IMR-90 (cell line): Measurements from ENCODE around the gene ZNF544. TPM values are rescaled to one million over a fixed set of nuclear protein-coding genes. Genes with fewer than 3 reads are reported as not detected.

Experiments
- ATAC-seq: fragments of 200-7000 bp; cut with Tn5 transposase; 2 replicates; pipeline ENCODE4 v1.9.1; 2020; ENCODE audit warnings: low read depth, mild to moderate bottlenecking, moderate library complexity
- BruUV-seq: library from RNA; stranded (reverse); fragments of 400-500 nt; replicated peaks from 2 replicates; lab custom pipeline; 2021; lab: Mats Ljungman, UMichigan
- CTCF ChIA-PET: fragments of 300-600 bp; formaldehyde crosslinking; extraction: SDS; loops from one replicate; lab custom pipeline; 2021; ENCODE audit warnings: antibody characterized with exemption; lab: Yijun Ruan, JAX
- POLR2A ChIA-PET: fragments of 300-600 bp; sonication (Branson Sonifier 250); formaldehyde crosslinking; loops from one replicate; lab custom pipeline; 2022; ENCODE audit warnings: antibody characterized with exemption; ENCODE audit not compliant: unreplicated experiment; lab: Charles Lee
- DNase-seq: peaks from one replicate; pipeline ENCODE4 v3.0.0; 2013
- H2AFZ ChIP-seq: replicated peaks from 2 replicates; pipeline ENCODE3; 2013; ENCODE audit warnings: low read length, mild to moderate bottlenecking; ENCODE audit not compliant: poor library complexity
- H2AK5ac ChIP-seq: 2 replicates; pipeline ENCODE4 v1.6.1; 2013; ENCODE audit warnings: low read depth, low read length, inconsistent platforms
- H2AK9ac ChIP-seq: replicated peaks from 2 replicates; pipeline ENCODE3; 2013; ENCODE audit warnings: mild to moderate bottlenecking, low read depth, low read length, moderate library complexity; ENCODE audit not compliant: poor library complexity
- H2BK120ac ChIP-seq: 2 replicates; pipeline ENCODE4 v1.6.1; 2013; ENCODE audit warnings: low read depth, low read length, inconsistent platforms
- H2BK15ac ChIP-seq: 3 replicates; pipeline ENCODE4 v1.6.1; 2013; ENCODE audit warnings: low read depth, low read length, inconsistent platforms
- H2BK20ac ChIP-seq: 2 replicates; pipeline ENCODE4 v1.6.1; 2013; ENCODE audit warnings: low read depth, mild to moderate bottlenecking, inconsistent platforms, low read length, moderate library complexity
- H2BK5ac ChIP-seq: 2 replicates; pipeline ENCODE4 v1.6.1; 2013; ENCODE audit warnings: mild to moderate bottlenecking, low read depth, low read length, inconsistent platforms; ENCODE audit not compliant: poor library complexity, severe bottlenecking
- H3K14ac ChIP-seq: replicated peaks from 2 replicates; pipeline ENCODE4 v1.6.1; 2013; ENCODE audit warnings: low read depth, low read length, inconsistent platforms
- H3K18ac ChIP-seq: 2 replicates; pipeline ENCODE4 v1.6.1; 2013; ENCODE audit warnings: low read depth, low read length, control low read depth
- H3K23ac ChIP-seq: 2 replicates; pipeline ENCODE4 v1.6.1; 2013; ENCODE audit warnings: low read depth, low read length, inconsistent platforms
- H3K27ac ChIP-seq: 2 replicates; pipeline ENCODE4 v1.5.1; 2013; ENCODE audit warnings: mild to moderate bottlenecking, control low read depth, low read length; ENCODE audit not compliant: insufficient read depth
- H3K27me3 ChIP-seq: 2 replicates; pipeline ENCODE4 v1.6.1; 2013; ENCODE audit warnings: low read length; ENCODE audit not compliant: control insufficient read depth, insufficient read depth
- H3K36me3 ChIP-seq: 2 replicates; pipeline ENCODE4 v1.6.1; 2013; ENCODE audit warnings: low read length, mixed read lengths; ENCODE audit not compliant: control insufficient read depth, insufficient read depth
- H3K4ac ChIP-seq: 2 replicates; pipeline ENCODE4 v1.6.1; 2013; ENCODE audit warnings: low read depth, low read length, inconsistent platforms
- H3K4me1 ChIP-seq: 2 replicates; pipeline ENCODE4 v1.6.1; 2013; ENCODE audit warnings: low read length, mixed read lengths; ENCODE audit not compliant: control insufficient read depth, insufficient read depth
- H3K4me2 ChIP-seq: 2 replicates; pipeline ENCODE4 v1.6.1; 2013; ENCODE audit warnings: low read depth, mild to moderate bottlenecking, control low read depth, low read length, moderate library complexity
- H3K4me3 ChIP-seq: 2 replicates; pipeline ENCODE4 v1.5.1; 2013; ENCODE audit warnings: low read depth, mild to moderate bottlenecking, control low read depth, low read length, moderate library complexity; ENCODE audit not compliant: insufficient read depth
- H3K56ac ChIP-seq: 2 replicates; pipeline ENCODE4 v1.6.1; 2013; ENCODE audit warnings: low read length, inconsistent platforms; ENCODE audit not compliant: insufficient read depth; ENCODE audit errors: extremely low read depth
- H3K79me1 ChIP-seq, 2 experiments: 2 replicates each; pipeline ENCODE4 v1.6.1; 2013; ENCODE audit warnings: low read length in 2 of 2, inconsistent platforms in 1 of 2, low read depth in 1 of 2
- H3K9ac ChIP-seq: 2 replicates; pipeline ENCODE4 v1.6.1; 2013; ENCODE audit warnings: low read depth, low read length, control low read depth
- H3K9me1 ChIP-seq: 2 replicates; pipeline ENCODE4 v1.6.1; 2013; ENCODE audit warnings: low read length, inconsistent platforms; ENCODE audit not compliant: insufficient read depth
- H3K9me3 ChIP-seq: 2 replicates; pipeline ENCODE4 v1.6.1; 2013; ENCODE audit warnings: low read length; ENCODE audit not compliant: control insufficient read depth, insufficient read depth
- H4K20me1 ChIP-seq: 2 replicates; pipeline ENCODE4 v1.6.1; 2013; ENCODE audit warnings: low read length, inconsistent platforms; ENCODE audit not compliant: insufficient read depth
- H4K5ac ChIP-seq: 2 replicates; pipeline ENCODE4 v1.6.1; 2013; ENCODE audit warnings: mild to moderate bottlenecking, low read depth, low read length, control low read depth
- H4K8ac ChIP-seq, 2 experiments: 2 replicates each; pipeline ENCODE4 v1.6.1; 2013; ENCODE audit warnings: low read depth in 2 of 2, low read length in 2 of 2, control low read depth in 1 of 2, inconsistent platforms in 1 of 2
- H4K91ac ChIP-seq: 2 replicates; pipeline ENCODE4 v1.6.1; 2013; ENCODE audit warnings: low read depth, low read length, inconsistent platforms; ENCODE audit not compliant: insufficient read depth
- BHLHE40 ChIP-seq: fragments of 150-350 bp; IDR thresholded peaks from 2 replicates; pipeline ENCODE4 v1.6.1; 2016; ENCODE audit warnings: mild to moderate bottlenecking, low read depth, low read length
- CEBPB ChIP-seq: IDR thresholded peaks from 2 replicates; pipeline ENCODE4 v1.6.1; 2012; ENCODE audit warnings: low read depth, low read length, improper control_type of control experiment
- CHD1 ChIP-seq: IDR thresholded peaks from 2 replicates; pipeline ENCODE4 v1.6.1; 2012; ENCODE audit warnings: low read depth, low read length, improper control_type of control experiment
- MAFK ChIP-seq: IDR thresholded peaks from 2 replicates; pipeline ENCODE4 v1.6.1; 2012; ENCODE audit warnings: low read depth, low read length, improper control_type of control experiment
- MAZ ChIP-seq: IDR thresholded peaks from 2 replicates; pipeline ENCODE4 v1.6.1; 2012; ENCODE audit warnings: low read depth, mild to moderate bottlenecking, low read length, improper control_type of control experiment, moderate library complexity, borderline replicate concordance
- MXI1 ChIP-seq: IDR thresholded peaks from 2 replicates; pipeline ENCODE4 v1.6.1; 2012; ENCODE audit warnings: low read depth, mild to moderate bottlenecking, low read length, moderate library complexity, borderline replicate concordance
- NFE2L2 ChIP-seq: fragments of 150-350 bp; IDR thresholded peaks from 2 replicates; pipeline ENCODE4 v1.6.1; 2016; ENCODE audit warnings: low read depth, mild to moderate bottlenecking, low read length
- RCOR1 ChIP-seq: IDR thresholded peaks from 2 replicates; pipeline ENCODE4 v1.6.1; 2012; ENCODE audit warnings: mild to moderate bottlenecking, low read length, improper control_type of control experiment; ENCODE audit not compliant: insufficient replicate concordance
- SMC3 ChIP-seq: fragments of 150-350 bp; IDR thresholded peaks from 2 replicates; pipeline ENCODE4 v1.6.1; 2016; ENCODE audit warnings: low read depth, mild to moderate bottlenecking, antibody characterized with exemption, low read length, moderate library complexity
- USF2 ChIP-seq: fragments of 150-350 bp; IDR thresholded peaks from 2 replicates; pipeline ENCODE4 v1.6.1; 2017; ENCODE audit warnings: mild to moderate bottlenecking, antibody characterized with exemption, low read length, low read depth
- WGBS, 2 experiments: methylation state at CpG; one replicate each; pipeline versions ENCODE4 v1.1.5 to v1.1.7; 2013; ENCODE audit warnings: missing lambda C conversion rate in 2 of 2; ENCODE audit not compliant: insufficient read length in 1 of 2; ENCODE audit errors: extremely low coverage in 2 of 2; 5-methylcytosine and 5-hydroxymethylcytosine counted together
- dilution Hi-C: fragments of 300-500 bp; cut with HindIII; formaldehyde crosslinking; loops from one replicate; pipeline ENCODE4 v1.14.3; 2018; ENCODE audit warnings: low sequenced_read_pairs; ENCODE audit not compliant: unreplicated experiment
- in situ Hi-C: fragments of 300-500 bp; cut with MboI; formaldehyde crosslinking; loops from 3 replicates; pipeline ENCODE4 v1.14.3; 2019; ENCODE audit warnings: low sequenced_read_pairs, inconsistent platforms, mixed read lengths
- intact Hi-C: fragments of 100-400 bp; cut with micrococcal nuclease; formaldehyde crosslinking; loops from 2 replicates; pipeline ENCODE4 v1.10.0; 2022
- polyA plus RNA-seq, 3 experiments: library from polyadenylated mRNA; depleted of rRNA; stranded (reverse); fragments of >200 nt; gene quantifications; 2 replicates each; pipeline ENCODE4 v1.2.3, GENCODE V29; 2012; ENCODE audit warnings: low replicate concordance in 1 of 3
- total RNA-seq: library from RNA; depleted of rRNA; stranded (reverse); fragments of >200 nt; gene quantifications from 2 replicates; pipeline ENCODE4 v1.2.3, GENCODE V29; 2012

Gene ZNF544
- total and polyA plus RNA-seq, 2 of the 4 experiments (the other 2 are of a cell fraction), result 19.3 to 45.9 TPM

- Histone ChIP-seq H2BK5ac (no peak overlapping the region), H3K27ac (no peak overlapping the region), H3K23ac (no peak overlapping the region), H4K91ac (no peak overlapping the region), H4K5ac (no peak overlapping the region), H2AFZ (no peak overlapping the region), H3K9me3 (peaks cover 81% of the 10 kb centered on the region), H2BK20ac (no peak overlapping the region), H3K79me1 (peaks cover 13 to 16% of the 10 kb centered on the region in 2 experiments), H3K4me1 (no peaks in the 10 kb centered on the region), H2AK5ac (no peak overlapping the region), H3K56ac (no peak overlapping the region), H4K20me1 (no peaks in the 10 kb centered on the region), H3K9ac (no peak overlapping the region), H3K18ac (no peak overlapping the region), H3K36me3 (peaks cover 82% of the 10 kb centered on the region), H2BK120ac (no peak overlapping the region), H3K27me3 (no peaks in the 10 kb centered on the region), H3K4me2 (no peak overlapping the region), H3K4me3 (no peak overlapping the region), H3K9me1 (no peaks in the 10 kb centered on the region), H4K8ac (no peak overlapping the region), H2BK15ac (no peak overlapping the region), H3K14ac (no peak overlapping the region), H2AK9ac (peak overlapping the region; percentile 55), H3K4ac (no peak overlapping the region)
- CTCF ChIA-PET, result no interaction called here
- ATAC-seq (no peak), DNase-seq (no peak)
- BruUV-seq, result no TSS peak
- POLR2A ChIA-PET, result no interaction called here
- in situ Hi-C loops, result no loop called here
- dilution Hi-C loops, result no loop called here
- intact Hi-C loops, result no loop called here
- TF ChIP-seq MXI1 (no peak), MAFK (no peak), CEBPB (no peak), USF2 (no peak), BHLHE40 (no peak), NFE2L2 (no peak), MAZ (no peak), SMC3 (no peak), CHD1 (no peak), RCOR1 (no peak)
- 100% methylated on average over 1 of the region's 6 CpGs; no CpG with 5 or more reads in 1 of the 2 experiments for whole genome bisulfite sequencing, 2 experiments
Observed at GRCh38 chr19:58243351-58243750, 14.6 kb downstream of the ZNF544 start.
